ENCODE results near the gene ATP9A.

DNA sequence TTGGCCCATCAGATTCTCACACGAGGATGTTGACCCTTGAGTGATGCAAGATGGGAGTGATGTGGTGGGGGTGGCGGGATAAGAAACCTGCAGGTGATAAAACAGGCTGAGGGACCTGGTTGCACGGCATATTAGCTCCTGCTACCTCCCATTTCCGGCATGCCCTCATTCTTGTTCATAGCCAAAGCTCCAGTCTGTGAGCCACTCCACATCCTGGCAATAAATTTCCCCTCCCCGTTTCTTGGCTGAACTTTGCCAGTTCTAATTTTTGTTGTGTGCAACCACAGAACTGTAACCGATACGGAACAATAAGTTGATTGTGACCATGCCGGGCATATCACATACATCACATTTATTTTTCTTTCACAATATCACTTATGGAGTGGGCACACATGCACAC, 184.1 kb downstream of the ATP9A start:
- TF ChIP-seq POLR2AphosphoS5 (IDR thresholded peaks at IDR 0.05; ENCODE audit: low read length), result no peak
- no peak for TF ChIP-seq CREB1 (IDR thresholded peaks at IDR 0.05; ENCODE audit: low read depth)
- TF ChIP-seq, protein P1, sequence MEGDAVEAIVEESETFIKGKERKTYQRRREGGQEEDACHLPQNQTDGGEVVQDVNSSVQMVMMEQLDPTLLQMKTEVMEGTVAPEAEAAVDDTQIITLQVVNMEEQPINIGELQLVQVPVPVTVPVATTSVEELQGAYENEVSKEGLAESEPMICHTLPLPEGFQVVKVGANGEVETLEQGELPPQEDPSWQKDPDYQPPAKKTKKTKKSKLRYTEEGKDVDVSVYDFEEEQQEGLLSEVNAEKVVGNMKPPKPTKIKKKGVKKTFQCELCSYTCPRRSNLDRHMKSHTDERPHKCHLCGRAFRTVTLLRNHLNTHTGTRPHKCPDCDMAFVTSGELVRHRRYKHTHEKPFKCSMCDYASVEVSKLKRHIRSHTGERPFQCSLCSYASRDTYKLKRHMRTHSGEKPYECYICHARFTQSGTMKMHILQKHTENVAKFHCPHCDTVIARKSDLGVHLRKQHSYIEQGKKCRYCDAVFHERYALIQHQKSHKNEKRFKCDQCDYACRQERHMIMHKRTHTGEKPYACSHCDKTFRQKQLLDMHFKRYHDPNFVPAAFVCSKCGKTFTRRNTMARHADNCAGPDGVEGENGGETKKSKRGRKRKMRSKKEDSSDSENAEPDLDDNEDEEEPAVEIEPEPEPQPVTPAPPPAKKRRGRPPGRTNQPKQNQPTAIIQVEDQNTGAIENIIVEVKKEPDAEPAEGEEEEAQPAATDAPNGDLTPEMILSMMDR (IDR thresholded peaks at IDR 0.05 in 2 of 3, conservative IDR thresholded peaks at IDR 0.05 in 1 of 3; ENCODE audit: control insufficient read depth in 2 of 3, extremely low read depth in 1 of 3, insufficient read depth in 1 of 3, low read depth in 3 of 3, low read length in 3 of 3), result no peak
- no peak for TF ChIP-seq GABPA (IDR thresholded peaks at IDR 0.05; ENCODE audit: low read depth)
- no peak for TF ChIP-seq CBX5 (IDR thresholded peaks at IDR 0.05; ENCODE audit: low read depth)
- TF ChIP-seq, protein P2, sequence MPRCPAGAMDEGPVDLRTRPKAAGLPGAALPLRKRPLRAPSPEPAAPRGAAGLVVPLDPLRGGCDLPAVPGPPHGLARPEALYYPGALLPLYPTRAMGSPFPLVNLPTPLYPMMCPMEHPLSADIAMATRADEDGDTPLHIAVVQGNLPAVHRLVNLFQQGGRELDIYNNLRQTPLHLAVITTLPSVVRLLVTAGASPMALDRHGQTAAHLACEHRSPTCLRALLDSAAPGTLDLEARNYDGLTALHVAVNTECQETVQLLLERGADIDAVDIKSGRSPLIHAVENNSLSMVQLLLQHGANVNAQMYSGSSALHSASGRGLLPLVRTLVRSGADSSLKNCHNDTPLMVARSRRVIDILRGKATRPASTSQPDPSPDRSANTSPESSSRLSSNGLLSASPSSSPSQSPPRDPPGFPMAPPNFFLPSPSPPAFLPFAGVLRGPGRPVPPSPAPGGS (IDR thresholded peaks at IDR 0.05; ENCODE audit: borderline replicate concordance, insufficient read depth, low read depth, low read length, poor library complexity, severe bottlenecking), result no peak
- TF ChIP-seq SMC3 (IDR thresholded peaks at IDR 0.05; ENCODE audit: borderline replicate concordance, low read length), result no peak
- TF ChIP-seq JUNB (IDR thresholded peaks at IDR 0.05), result no peak

Measured in GM12878 (cell line).